ENCODE measurements around the gene HOXD10.

DNA sequence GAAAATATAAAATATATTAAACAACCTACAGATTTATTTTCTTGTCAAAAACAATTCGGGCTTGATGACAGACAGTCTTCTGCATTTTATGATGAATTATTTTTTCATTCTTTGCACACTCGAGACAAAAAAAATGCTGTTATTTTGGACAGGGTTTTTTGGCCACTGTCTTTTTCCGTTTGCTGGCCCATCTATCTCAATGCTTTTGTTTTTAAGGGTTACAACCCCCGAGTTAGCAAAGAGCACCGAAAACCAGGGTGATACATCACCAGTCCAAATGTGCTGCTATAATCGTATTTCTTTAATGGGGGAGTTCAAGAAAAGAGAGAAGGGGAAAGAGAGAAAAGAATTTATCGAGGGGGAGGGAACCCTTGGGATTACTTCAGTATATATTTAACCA is 40.5 kb upstream of the HOXD10 start:
- TF ChIP-seq, protein P1, sequence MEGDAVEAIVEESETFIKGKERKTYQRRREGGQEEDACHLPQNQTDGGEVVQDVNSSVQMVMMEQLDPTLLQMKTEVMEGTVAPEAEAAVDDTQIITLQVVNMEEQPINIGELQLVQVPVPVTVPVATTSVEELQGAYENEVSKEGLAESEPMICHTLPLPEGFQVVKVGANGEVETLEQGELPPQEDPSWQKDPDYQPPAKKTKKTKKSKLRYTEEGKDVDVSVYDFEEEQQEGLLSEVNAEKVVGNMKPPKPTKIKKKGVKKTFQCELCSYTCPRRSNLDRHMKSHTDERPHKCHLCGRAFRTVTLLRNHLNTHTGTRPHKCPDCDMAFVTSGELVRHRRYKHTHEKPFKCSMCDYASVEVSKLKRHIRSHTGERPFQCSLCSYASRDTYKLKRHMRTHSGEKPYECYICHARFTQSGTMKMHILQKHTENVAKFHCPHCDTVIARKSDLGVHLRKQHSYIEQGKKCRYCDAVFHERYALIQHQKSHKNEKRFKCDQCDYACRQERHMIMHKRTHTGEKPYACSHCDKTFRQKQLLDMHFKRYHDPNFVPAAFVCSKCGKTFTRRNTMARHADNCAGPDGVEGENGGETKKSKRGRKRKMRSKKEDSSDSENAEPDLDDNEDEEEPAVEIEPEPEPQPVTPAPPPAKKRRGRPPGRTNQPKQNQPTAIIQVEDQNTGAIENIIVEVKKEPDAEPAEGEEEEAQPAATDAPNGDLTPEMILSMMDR (conservative IDR thresholded peaks at IDR 0.05; ENCODE audit: low read depth, low read length) = no peak
- TF ChIP-seq EZH2 (IDR thresholded peaks at IDR 0.05; ENCODE audit: borderline replicate concordance, low read depth, low read length, poor library complexity, severe bottlenecking) = no peak
